OCI-LY7 (cell line): Measurements from ENCODE around the gene VGLL3.

Source experiments
- CTCF ChIP-seq: fragments of 200-600 bp; sonication (generic); conservative IDR thresholded peaks from 2 replicates; pipeline ENCODE4 v1.5.1; 2014; ENCODE audit warnings: mild to moderate bottlenecking, antibody characterized with exemption, low read length, moderate library complexity, mixed read lengths
- EZH2phosphoT487 ChIP-seq: fragments of 200-600 bp; sonication (generic); IDR thresholded peaks from 2 replicates; pipeline ENCODE4 v1.6.1; 2018; ENCODE audit warnings: low read depth, borderline replicate concordance, mild to moderate bottlenecking, mixed run types, antibody characterized with exemption, low read length, moderate library complexity, mixed read lengths

DNA sequence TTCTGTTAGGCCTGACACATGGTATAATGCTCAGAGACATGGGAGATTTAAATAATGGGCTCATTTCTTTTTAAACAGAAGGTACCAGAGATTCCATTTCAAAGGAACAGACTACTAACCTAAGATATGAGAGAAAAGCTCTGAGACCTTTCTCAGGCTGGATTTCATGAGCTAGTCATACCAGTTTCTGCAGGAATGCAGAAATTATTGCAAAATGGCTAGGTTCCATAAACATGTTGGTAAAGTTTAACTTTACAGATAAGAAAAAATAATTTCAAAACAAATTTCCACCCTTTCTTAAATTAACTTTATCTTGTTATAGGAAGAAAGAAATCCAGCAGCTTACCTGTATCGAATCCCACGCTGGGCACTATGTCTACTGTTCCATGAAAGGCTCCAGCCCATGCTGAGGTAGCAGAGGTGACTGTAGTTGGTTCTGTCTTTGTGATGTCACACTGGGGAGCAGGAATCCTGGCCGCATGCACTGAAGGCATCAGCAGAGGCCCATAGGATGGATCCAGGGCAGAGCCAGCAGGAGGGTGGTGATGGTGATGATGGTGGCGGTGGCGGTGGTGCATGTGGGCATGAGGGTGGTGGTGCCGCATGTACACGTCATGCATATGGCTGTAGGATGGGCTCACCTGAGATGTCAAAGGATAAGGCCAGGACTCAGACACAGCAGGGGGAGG lies 22.6 kb downstream of the VGLL3 start:
- TF ChIP-seq CTCF (no peak), EZH2phosphoT487 (no peak)
